Peyer's patch (tissue), 4 donors: ENCODE measurements around the gene GUCA2B. TPM values are rescaled to one million over a fixed set of nuclear protein-coding genes. Genes with fewer than 3 reads are reported as not detected.

Source experiments
- DNase-seq, 3 donors: peaks; one replicate each; pipeline ENCODE4 v3.0.0-alpha.2; 2017 to 2019
- H3K27ac ChIP-seq, 4 donors: fragments of 200-600 bp; sonication (generic); one replicate each; pipeline ENCODE4 v1.5.1; 2016 to 2019
- H3K27me3 ChIP-seq, 2 donors: fragments of 200-600 bp; sonication (generic); one replicate each; pipeline ENCODE4 v1.5.1; 2019
- H3K36me3 ChIP-seq, 3 donors: fragments of 200-600 bp; sonication (generic); one replicate each; pipeline ENCODE4 v1.5.1; 2016 to 2019
- H3K4me1 ChIP-seq, 4 donors: fragments of 200-600 bp; sonication (generic); one replicate each; pipeline ENCODE4 v1.5.1; 2016 to 2019
- H3K4me3 ChIP-seq, 4 donors: fragments of 200-600 bp; sonication (generic); 1 replicate in 3 of 4; 2 replicates in 1 of 4; pipeline ENCODE4 v1.5.1; 2016 to 2019; ENCODE audit warnings: mild to moderate bottlenecking in 1 of 4
- H3K9me3 ChIP-seq, 4 donors: fragments of 200-600 bp; sonication (generic); one replicate each; pipeline ENCODE4 v1.5.1; 2016 to 2019; ENCODE audit warnings: mild to moderate bottlenecking in 1 of 4
- CTCF ChIP-seq, 6 experiments: fragments of 450-650 bp in 4 of 6; fragments of 200-600 bp in 2 of 6; sonication (generic) in 1 of 6; IDR thresholded peaks; one replicate each; pipeline ENCODE4 v1.5.1; 2017 to 2019; ENCODE audit warnings: antibody characterized with exemption in 6 of 6, mild to moderate bottlenecking in 3 of 6, moderate library complexity in 1 of 6
- POLR2A ChIP-seq, 2 donors: fragments of 450-650 bp; IDR thresholded peaks; one replicate each; pipeline ENCODE4 v1.5.1; 2017; ENCODE audit warnings: antibody characterized with exemption in 2 of 2, mild to moderate bottlenecking in 2 of 2, moderate library complexity in 2 of 2
- total RNA-seq, 4 donors: library from RNA; depleted of rRNA; stranded (reverse); fragments of >200 nt; gene quantifications; one replicate each; pipeline ENCODE4 v1.1.0, GENCODE V29; 2016

The GUCA2B gene
- total RNA-seq, 4 donors from 2014 or later, result 35.5 to 708 (median 256) TPM

GRCh38 chr1:42135426-42135825, 17.8 kb upstream of the GUCA2B start:
- Histone ChIP-seq H3K4me1 (no peaks in the 10 kb centered on the region), H3K27me3 (no peaks in the 10 kb centered on the region), H3K36me3 (no peaks in the 10 kb centered on the region), H3K9me3 (no peaks in the 10 kb centered on the region), H3K27ac (no peak overlapping the region), H3K4me3 (no peak overlapping the region)
- DNase-seq, result no peak
- TF ChIP-seq POLR2A (IDR thresholded peaks at IDR 0.05) (no peak), CTCF (IDR thresholded peaks at IDR 0.05) (no peak)

- Histone ChIP-seq H3K36me3 (no peaks in the 10 kb centered on the region), H3K27ac (no peak overlapping the region), H3K4me1 (no peaks in the 10 kb centered on the region), H3K4me3 (no peak overlapping the region), H3K9me3 (no peaks in the 10 kb centered on the region), H3K27me3 (no peaks in the 10 kb centered on the region)
- TF ChIP-seq POLR2A (IDR thresholded peaks at IDR 0.05) (no peak), CTCF (IDR thresholded peaks at IDR 0.05) (no peak)
- DNase-seq, result no peak
These were observed 16.7 kb upstream of the GUCA2B start for GRCh38 chr1:42136466-42136865.

- no peak overlapping the region for H3K27ac ChIP-seq
- H3K4me3 ChIP-seq, result no peak overlapping the region
- no peak for DNase-seq
- no peaks in the 10 kb centered on the region for H3K27me3 ChIP-seq
- no peaks in the 10 kb centered on the region for H3K36me3 ChIP-seq
- no peaks in the 10 kb centered on the region for H3K4me1 ChIP-seq
- H3K9me3 ChIP-seq, result no peaks in the 10 kb centered on the region
- TF ChIP-seq CTCF (IDR thresholded peaks at IDR 0.05) (no peak), POLR2A (IDR thresholded peaks at IDR 0.05) (no peak)
These were observed 15.4 kb upstream of the GUCA2B start for GRCh38 chr1:42137766-42138165.

GRCh38 chr1:42138586-42138985, 14.6 kb upstream of the GUCA2B start:
- Histone ChIP-seq H3K27ac (no peak overlapping the region), H3K9me3 (no peaks in the 10 kb centered on the region), H3K27me3 (no peaks in the 10 kb centered on the region), H3K4me3 (no peak overlapping the region), H3K4me1 (no peaks in the 10 kb centered on the region), H3K36me3 (no peaks in the 10 kb centered on the region)
- TF ChIP-seq POLR2A (IDR thresholded peaks at IDR 0.05), result no peak
- TF ChIP-seq CTCF (IDR thresholded peaks at IDR 0.05), result no peak
- no peak for DNase-seq

- H3K36me3 ChIP-seq, result no peaks in the 10 kb centered on the region
- no peak for TF ChIP-seq POLR2A (IDR thresholded peaks at IDR 0.05)
- no peak for TF ChIP-seq CTCF (IDR thresholded peaks at IDR 0.05)
- no peaks in the 10 kb centered on the region for H3K9me3 ChIP-seq
- H3K27me3 ChIP-seq, result no peaks in the 10 kb centered on the region
- no peak overlapping the region for H3K4me3 ChIP-seq
- no peak overlapping the region for H3K27ac ChIP-seq
- no peak for DNase-seq
- H3K4me1 ChIP-seq, result no peaks in the 10 kb centered on the region
These were observed 13.8 kb upstream of the GUCA2B start for GRCh38 chr1:42139444-42139843.

- Histone ChIP-seq H3K9me3 (no peaks in the 10 kb centered on the region), H3K36me3 (no peaks in the 10 kb centered on the region), H3K27me3 (no peaks in the 10 kb centered on the region), H3K4me3 (no peak overlapping the region), H3K27ac (no peak overlapping the region), H3K4me1 (no peaks in the 10 kb centered on the region)
- no peak for TF ChIP-seq POLR2A (IDR thresholded peaks at IDR 0.05)
- no peak for TF ChIP-seq CTCF (IDR thresholded peaks at IDR 0.05)
- no peak for DNase-seq
These were observed 13.0 kb upstream of the GUCA2B start for GRCh38 chr1:42140191-42140590.
